Spleen (tissue), 7 donors: ENCODE results near the gene PDE8A.

Source experiments
- CTCF ChIP-seq, 11 experiments: fragments of 200-600 bp in 7 of 11; fragments of 450-650 bp in 4 of 11; sonication (generic) in 4 of 11; IDR thresholded peaks in 8 of 11; conservative IDR thresholded peaks in 3 of 11; 1 replicate in 7 of 11; 2 replicates in 4 of 11; pipeline versions ENCODE4 v1.4.0 to v1.8.0; 2016 to 2021; ENCODE audit warnings: antibody characterized with exemption in 11 of 11, inconsistent platforms in 4 of 11, mild to moderate bottlenecking in 1 of 11
- POLR2A ChIP-seq, 3 donors: fragments of 450-650 bp; IDR thresholded peaks; one replicate each; pipeline ENCODE4 v1.5.1; 2017; ENCODE audit warnings: antibody characterized with exemption in 3 of 3, mild to moderate bottlenecking in 1 of 3
- POLR2AphosphoS5 ChIP-seq, 3 donors: sonication (generic); formaldehyde crosslinking; IDR thresholded peaks; one replicate each; pipeline ENCODE4 v1.5.1; 2017; ENCODE audit warnings: antibody characterized with exemption in 3 of 3
- donor health status: DM: no; HTN: no; CAD: no; lungs with moderate emphysema.
- donor health status: DM: no; HTN: no; CAD: no.
- donor health status: DM: no; HTN: no; CAD: no.

- no peak for TF ChIP-seq CTCF (IDR thresholded peaks at IDR 0.05 in 8 of 11, conservative IDR thresholded peaks at IDR 0.05 in 3 of 11)
- TF ChIP-seq POLR2A (IDR thresholded peaks at IDR 0.05): no peak
- TF ChIP-seq POLR2AphosphoS5 (IDR thresholded peaks at IDR 0.05): no peak
Observed at GRCh38 chr15:85008474-85009260, 27.0 kb downstream of the PDE8A start.
